Body of pancreas (tissue), 4 donors: ENCODE measurements around the gene LCE4A.
"Not testable (repeated sequence)": the region's sequence is repeated elsewhere in the genome, so short reads cannot be mapped to it uniquely, and the experiment has no call there.

Experiments used
- POLR2A ChIP-seq, 3 donors: fragments of 450-650 bp; IDR thresholded peaks; one replicate each; pipeline ENCODE4 v1.6.1; 2016; ENCODE audit warnings: antibody characterized with exemption in 3 of 3, mild to moderate bottlenecking in 2 of 3
- TF ChIP-seq, protein P1 (sequence below), 7 experiments: fragments of 450-650 bp in 4 of 7; fragments of 200-600 bp in 3 of 7; sonication (generic) in 3 of 7; IDR thresholded peaks; one replicate each; pipeline ENCODE4 v1.5.1; 2016 to 2019; ENCODE audit warnings: antibody characterized with exemption in 7 of 7

GRCh38 chr1:152666171-152666570 is 41.8 kb upstream of the LCE4A start:
- TF ChIP-seq, protein P1, sequence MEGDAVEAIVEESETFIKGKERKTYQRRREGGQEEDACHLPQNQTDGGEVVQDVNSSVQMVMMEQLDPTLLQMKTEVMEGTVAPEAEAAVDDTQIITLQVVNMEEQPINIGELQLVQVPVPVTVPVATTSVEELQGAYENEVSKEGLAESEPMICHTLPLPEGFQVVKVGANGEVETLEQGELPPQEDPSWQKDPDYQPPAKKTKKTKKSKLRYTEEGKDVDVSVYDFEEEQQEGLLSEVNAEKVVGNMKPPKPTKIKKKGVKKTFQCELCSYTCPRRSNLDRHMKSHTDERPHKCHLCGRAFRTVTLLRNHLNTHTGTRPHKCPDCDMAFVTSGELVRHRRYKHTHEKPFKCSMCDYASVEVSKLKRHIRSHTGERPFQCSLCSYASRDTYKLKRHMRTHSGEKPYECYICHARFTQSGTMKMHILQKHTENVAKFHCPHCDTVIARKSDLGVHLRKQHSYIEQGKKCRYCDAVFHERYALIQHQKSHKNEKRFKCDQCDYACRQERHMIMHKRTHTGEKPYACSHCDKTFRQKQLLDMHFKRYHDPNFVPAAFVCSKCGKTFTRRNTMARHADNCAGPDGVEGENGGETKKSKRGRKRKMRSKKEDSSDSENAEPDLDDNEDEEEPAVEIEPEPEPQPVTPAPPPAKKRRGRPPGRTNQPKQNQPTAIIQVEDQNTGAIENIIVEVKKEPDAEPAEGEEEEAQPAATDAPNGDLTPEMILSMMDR (IDR thresholded peaks at IDR 0.05), result not testable (repeated sequence)
- not testable (repeated sequence) for TF ChIP-seq POLR2A (IDR thresholded peaks at IDR 0.05)
